Thyroid gland (tissue), 4 donors: ENCODE data around the gene STT3B.

Experiments
- POLR2A ChIP-seq, 2 donors: fragments of 450-650 bp; IDR thresholded peaks; one replicate each; pipeline ENCODE4 v1.6.1; 2017; ENCODE audit warnings: antibody characterized with exemption in 2 of 2, mild to moderate bottlenecking in 2 of 2, moderate library complexity in 1 of 2
- TF ChIP-seq, protein P1 (sequence below), 6 experiments: fragments of 200-600 bp in 3 of 6; fragments of 450-650 bp in 3 of 6; sonication (generic) in 3 of 6; IDR thresholded peaks; one replicate each; pipeline ENCODE4 v1.5.1; 2016 to 2019; ENCODE audit warnings: antibody characterized with exemption in 6 of 6, mild to moderate bottlenecking in 2 of 6, inconsistent platforms in 1 of 6, moderate library complexity in 1 of 6

DNA sequence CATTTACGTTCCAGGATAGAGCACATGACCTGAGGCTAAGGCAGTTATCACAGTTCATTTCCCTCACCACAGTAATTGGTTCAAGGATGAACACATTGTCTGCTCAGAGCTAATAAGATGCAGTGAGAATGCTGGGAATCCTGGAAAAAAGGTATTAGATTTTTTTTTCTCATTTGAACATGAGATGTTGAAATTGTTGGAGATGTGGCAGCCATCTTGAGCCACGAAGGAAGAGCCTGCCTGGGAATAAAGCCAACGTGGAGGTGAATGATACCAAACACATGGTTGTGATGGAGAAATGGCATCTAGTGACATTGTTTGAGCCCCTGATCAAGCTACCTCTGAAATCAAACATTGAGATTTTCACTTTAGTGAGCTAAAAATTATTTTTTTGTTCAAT, 16.0 kb upstream of the STT3B start:
- TF ChIP-seq, protein P1, sequence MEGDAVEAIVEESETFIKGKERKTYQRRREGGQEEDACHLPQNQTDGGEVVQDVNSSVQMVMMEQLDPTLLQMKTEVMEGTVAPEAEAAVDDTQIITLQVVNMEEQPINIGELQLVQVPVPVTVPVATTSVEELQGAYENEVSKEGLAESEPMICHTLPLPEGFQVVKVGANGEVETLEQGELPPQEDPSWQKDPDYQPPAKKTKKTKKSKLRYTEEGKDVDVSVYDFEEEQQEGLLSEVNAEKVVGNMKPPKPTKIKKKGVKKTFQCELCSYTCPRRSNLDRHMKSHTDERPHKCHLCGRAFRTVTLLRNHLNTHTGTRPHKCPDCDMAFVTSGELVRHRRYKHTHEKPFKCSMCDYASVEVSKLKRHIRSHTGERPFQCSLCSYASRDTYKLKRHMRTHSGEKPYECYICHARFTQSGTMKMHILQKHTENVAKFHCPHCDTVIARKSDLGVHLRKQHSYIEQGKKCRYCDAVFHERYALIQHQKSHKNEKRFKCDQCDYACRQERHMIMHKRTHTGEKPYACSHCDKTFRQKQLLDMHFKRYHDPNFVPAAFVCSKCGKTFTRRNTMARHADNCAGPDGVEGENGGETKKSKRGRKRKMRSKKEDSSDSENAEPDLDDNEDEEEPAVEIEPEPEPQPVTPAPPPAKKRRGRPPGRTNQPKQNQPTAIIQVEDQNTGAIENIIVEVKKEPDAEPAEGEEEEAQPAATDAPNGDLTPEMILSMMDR (IDR thresholded peaks at IDR 0.05): no peak
- no peak for TF ChIP-seq POLR2A (IDR thresholded peaks at IDR 0.05)
